GM19099 (cell line): ENCODE data around the gene DNAJC5.

Experiments used
- POLR2A ChIP-seq: IDR thresholded peaks from 3 replicates; pipeline ENCODE4 v1.6.1; 2011; ENCODE audit warnings: low read depth; ENCODE audit not compliant: insufficient read length; ENCODE audit errors: extremely low read depth

DNAJC5 gene

GRCh38 chr20:63878899-63879663 is 15.8 kb upstream of the DNAJC5 start:
- no peak for TF ChIP-seq POLR2A

GRCh38 chr20:63881451-63882226 is 13.3 kb upstream of the DNAJC5 start:
- TF ChIP-seq POLR2A = no peak

- no peak for TF ChIP-seq POLR2A
These were observed 12.4 kb upstream of the DNAJC5 start for GRCh38 chr20:63882257-63883200.

- no peak for TF ChIP-seq POLR2A
These were observed 11.7 kb upstream of the DNAJC5 start for GRCh38 chr20:63883201-63883593.

GRCh38 chr20:63884506-63885263 is 10.2 kb upstream of the DNAJC5 start:
- no peak for TF ChIP-seq POLR2A

GRCh38 chr20:63885264-63886053 is 9.5 kb upstream of the DNAJC5 start:
- TF ChIP-seq POLR2A = no peak

- no peak for TF ChIP-seq POLR2A
These were observed 8.9 kb upstream of the DNAJC5 start for GRCh38 chr20:63886054-63886419.

- TF ChIP-seq POLR2A = no peak
These were observed 8.0 kb upstream of the DNAJC5 start for GRCh38 chr20:63886921-63887320.

GRCh38 chr20:63889241-63890200 is 5.4 kb upstream of the DNAJC5 start:
- no peak for TF ChIP-seq POLR2A

GRCh38 chr20:63890201-63890576 is 4.7 kb upstream of the DNAJC5 start:
- TF ChIP-seq POLR2A = no peak

- no peak for TF ChIP-seq POLR2A
These were observed 4.3 kb upstream of the DNAJC5 start for GRCh38 chr20:63890616-63891015.

GRCh38 chr20:63891061-63892002 is 3.6 kb upstream of the DNAJC5 start:
- no peak for TF ChIP-seq POLR2A

- no peak for TF ChIP-seq POLR2A
These were observed 2.5 kb upstream of the DNAJC5 start for GRCh38 chr20:63892402-63892801.
